Liver (tissue), 9 donors: ENCODE measurements around the gene HELZ2. TPM values are rescaled to one million over a fixed set of nuclear protein-coding genes. Genes with fewer than 3 reads are reported as not detected.

Experiments used
- DNase-seq: peaks from one replicate; pipeline ENCODE4 v3.0.0-alpha.2; 2017; ENCODE audit warnings: low spot score
- H3K27ac ChIP-seq, 2 donors: one replicate each; pipeline ENCODE4 v1.7.0; 2013; ENCODE audit warnings: inconsistent platforms in 2 of 2, low read length in 2 of 2, control low read depth in 1 of 2, low read depth in 1 of 2, mild to moderate bottlenecking in 1 of 2
- H3K27me3 ChIP-seq, 4 donors: one replicate each; pipeline versions ENCODE4 v1.6.1 to v1.7.0; 2013; ENCODE audit warnings: low read length in 3 of 4, inconsistent platforms in 1 of 4, mild to moderate bottlenecking in 1 of 4, moderate library complexity in 1 of 4; ENCODE audit not compliant: control insufficient read depth in 4 of 4, insufficient read depth in 4 of 4
- H3K36me3 ChIP-seq, 4 donors: one replicate each; pipeline versions ENCODE4 v1.6.1 to v1.7.0; 2013; ENCODE audit warnings: low read length in 3 of 4, mild to moderate bottlenecking in 3 of 4, low read depth in 1 of 4, moderate library complexity in 1 of 4; ENCODE audit not compliant: control insufficient read depth in 4 of 4, insufficient read depth in 3 of 4
- H3K4me1 ChIP-seq, 4 donors: one replicate each; pipeline versions ENCODE4 v1.6.1 to v1.7.0; 2013; ENCODE audit warnings: low read length in 3 of 4, mild to moderate bottlenecking in 3 of 4, moderate library complexity in 1 of 4; ENCODE audit not compliant: control insufficient read depth in 4 of 4, insufficient read depth in 4 of 4
- H3K4me3 ChIP-seq, 3 donors: one replicate each; pipeline versions ENCODE4 v1.6.1 to v1.7.0; 2013; ENCODE audit warnings: low read length in 3 of 3, control low read depth in 1 of 3, low read depth in 1 of 3, mild to moderate bottlenecking in 1 of 3
- H3K9ac ChIP-seq, 2 donors: one replicate each; pipeline ENCODE4 v1.7.0; 2013; ENCODE audit warnings: low read length in 2 of 2, mild to moderate bottlenecking in 2 of 2, moderate library complexity in 2 of 2, control low read depth in 1 of 2, low read depth in 1 of 2
- H3K9me3 ChIP-seq, 4 donors: one replicate each; pipeline versions ENCODE4 v1.6.1 to v1.7.0; 2013; ENCODE audit warnings: low read length in 3 of 4; ENCODE audit not compliant: control insufficient read depth in 4 of 4
- ATF3 ChIP-seq: IDR thresholded peaks from 2 replicates; pipeline ENCODE4 v1.6.1; 2016; ENCODE audit warnings: antibody characterized with exemption
- CTCF ChIP-seq: fragments of 150-350 bp; IDR thresholded peaks from 2 replicates; pipeline ENCODE4 v1.5.1; 2017; ENCODE audit warnings: improper control_type of control experiment, low read depth, low read length; ENCODE audit not compliant: missing input control
- EGR1 ChIP-seq, 2 donors: IDR thresholded peaks; 2 replicates each; pipeline ENCODE4 v1.6.1; 2016 to 2018; ENCODE audit warnings: antibody characterized with exemption in 2 of 2, low read depth in 2 of 2
- FOXA1 ChIP-seq: IDR thresholded peaks from 2 replicates; pipeline ENCODE4 v1.6.1; 2016; ENCODE audit warnings: antibody characterized with exemption
- FOXA2 ChIP-seq: IDR thresholded peaks from 2 replicates; pipeline ENCODE4 v1.6.1; 2016; ENCODE audit warnings: antibody characterized with exemption
- GABPA ChIP-seq, 2 donors: IDR thresholded peaks in 1 of 2; conservative IDR thresholded peaks in 1 of 2; 2 replicates each; pipeline ENCODE4 v1.6.1; 2016; ENCODE audit warnings: antibody characterized with exemption in 2 of 2, mild to moderate bottlenecking in 1 of 2, moderate library complexity in 1 of 2
- HNF4A ChIP-seq, 2 donors: conservative IDR thresholded peaks; 2 replicates each; pipeline ENCODE4 v1.6.1; 2016; ENCODE audit warnings: antibody characterized with exemption in 2 of 2, mild to moderate bottlenecking in 2 of 2
- HNF4G ChIP-seq: IDR thresholded peaks from 2 replicates; pipeline ENCODE4 v1.6.1; 2016; ENCODE audit warnings: antibody characterized with exemption
- JUND ChIP-seq, 2 donors: IDR thresholded peaks; 2 replicates each; pipeline ENCODE4 v1.6.1; 2016; ENCODE audit warnings: antibody characterized with exemption in 2 of 2
- MAX ChIP-seq: IDR thresholded peaks from 2 replicates; pipeline ENCODE4 v1.6.1; 2016; ENCODE audit warnings: antibody characterized with exemption
- NR2F2 ChIP-seq: IDR thresholded peaks from 2 replicates; pipeline ENCODE4 v1.6.1; 2016; ENCODE audit warnings: antibody characterized with exemption
- RAD21 ChIP-seq, 2 donors: IDR thresholded peaks; 2 replicates each; pipeline ENCODE4 v1.6.1; 2016; ENCODE audit warnings: antibody characterized with exemption in 2 of 2, mild to moderate bottlenecking in 2 of 2
- REST ChIP-seq: IDR thresholded peaks from 2 replicates; pipeline ENCODE4 v1.6.1; 2016; ENCODE audit warnings: antibody characterized with exemption, mild to moderate bottlenecking
- RXRA ChIP-seq, 2 donors: IDR thresholded peaks; 2 replicates each; pipeline ENCODE4 v1.6.1; 2017 to 2018; ENCODE audit warnings: antibody characterized with exemption in 2 of 2, mild to moderate bottlenecking in 1 of 2
- SP1 ChIP-seq: IDR thresholded peaks from 2 replicates; pipeline ENCODE4 v1.6.1; 2018; ENCODE audit warnings: antibody characterized with exemption, mild to moderate bottlenecking
- TAF1 ChIP-seq: conservative IDR thresholded peaks from 2 replicates; pipeline ENCODE4 v1.6.1; 2016; ENCODE audit warnings: antibody characterized with exemption, mild to moderate bottlenecking
- YY1 ChIP-seq: IDR thresholded peaks from 2 replicates; pipeline ENCODE4 v1.6.1; 2016; ENCODE audit warnings: antibody characterized with exemption, mild to moderate bottlenecking
- ZBTB33 ChIP-seq: IDR thresholded peaks from 2 replicates; pipeline ENCODE4 v1.6.1; 2016; ENCODE audit warnings: antibody characterized with exemption
- WGBS: extraction: QIAGEN DNeasy Blood & Tissue Kit; methylation state at CpG from one replicate; pipeline ENCODE4 v1.1.7; 2013; 5-methylcytosine and 5-hydroxymethylcytosine counted together
- polyA plus RNA-seq, 2 donors: library from polyadenylated mRNA; stranded (reverse) in 1 of 2; unstranded in 1 of 2; fragments of 200-250 nt in 1 of 2; fragments of >200 nt in 1 of 2; fragmentation: Nextera tagmentation in 1 of 2; extraction: Ambion mirVana in 1 of 2; gene quantifications; one replicate each; pipeline versions ENCODE4 v1.2.1 to v1.2.3, GENCODE V29; 2013 to 2015
- total RNA-seq, 2 donors: library from RNA; depleted of rRNA; stranded (reverse); fragments of >200 nt; gene quantifications; one replicate each; pipeline ENCODE4 v1.2.3, GENCODE V29; 2014
- donor health status: healthy.
- donor health status: healthy.
- donor health status: healthy.
- donor health status: healthy.
- donor health status: healthy.

The HELZ2 gene
- total and polyA plus RNA-seq, 4 donors: 3.7 to 26.6 (median 15.5) TPM

- Histone ChIP-seq H3K9me3 (no peaks in the 10 kb centered on the region), H3K4me1 (peaks cover 8 to 17% (median 12%) of the 10 kb centered on the region in 4 donors), H3K9ac (no peak overlapping the region), H3K4me3 (no peak overlapping the region), H3K27me3 (no peaks in the 10 kb centered on the region), H3K27ac (no peak overlapping the region), H3K36me3 (no peaks in the 10 kb centered on the region)
- WGBS: 85% methylated on average over 49 of the region's 49 CpGs
- no peak for DNase-seq
- TF ChIP-seq YY1 (no peak), GABPA (IDR thresholded peaks at IDR 0.05 in 1 of 2, conservative IDR thresholded peaks at IDR 0.05 in 1 of 2) (no peak), HNF4G (no peak)
Measured at GRCh38 chr20:63540417-63541186, 33.4 kb downstream of the HELZ2 start.

- H3K9ac ChIP-seq: no peak overlapping the region
- TF ChIP-seq NR2F2 (no peak), HNF4G (no peak), FOXA1 (no peak), SP1 (no peak), ATF3 (no peak), GABPA (IDR thresholded peaks at IDR 0.05 in 1 of 2, conservative IDR thresholded peaks at IDR 0.05 in 1 of 2) (no peak)
- H3K27me3 ChIP-seq: no peaks in the 10 kb centered on the region
- peaks cover 10 to 25% (median 18%) of the 10 kb centered on the region in 4 donors for H3K4me1 ChIP-seq
- H3K36me3 ChIP-seq: no peaks in the 10 kb centered on the region
- WGBS: 91% methylated on average over 29 of the region's 29 CpGs
- no peaks in the 10 kb centered on the region for H3K9me3 ChIP-seq
- no peak for DNase-seq
- H3K4me3 ChIP-seq: no peak overlapping the region
- no peak overlapping the region for H3K27ac ChIP-seq
Measured at GRCh38 chr20:63539441-63540370, 34.3 kb downstream of the HELZ2 start.

- H3K27ac ChIP-seq: no peak overlapping the region
- no peak for DNase-seq
- no peak overlapping the region for H3K9ac ChIP-seq
- 85% methylated on average over 12 of the region's 12 CpGs for WGBS
- H3K27me3 ChIP-seq: no peaks in the 10 kb centered on the region
- H3K36me3 ChIP-seq: no peaks in the 10 kb centered on the region
- H3K4me1 ChIP-seq: peaks cover 10 to 28% (median 19%) of the 10 kb centered on the region in 4 donors
- H3K9me3 ChIP-seq: no peaks in the 10 kb centered on the region
- no peak overlapping the region for H3K4me3 ChIP-seq
- TF ChIP-seq REST (no peak), FOXA1 (no peak), EGR1 (IDR thresholded peaks at IDR 0.05; ENCODE audit: low read depth in 2 of 2) (no peak), MAX (no peak), SP1 (no peak), RXRA (IDR thresholded peaks at IDR 0.05) (no peak), TAF1 (no peak), YY1 (no peak), HNF4G (no peak), FOXA2 (no peak), RAD21 (IDR thresholded peaks at IDR 0.05) (no peak), NR2F2 (no peak), JUND (IDR thresholded peaks at IDR 0.05) (no peak), ZBTB33 (no peak), GABPA (IDR thresholded peaks at IDR 0.05 in 1 of 2, conservative IDR thresholded peaks at IDR 0.05 in 1 of 2) (no peak), HNF4A (conservative IDR thresholded peaks at IDR 0.05) (no peak), CTCF (no peak)
Measured at GRCh38 chr20:63539092-63539430, 35.0 kb downstream of the HELZ2 start.
